ACC112 (cell line): ENCODE measurements around the gene MAGEA11.
"Not testable (repeated sequence)": the region's sequence is repeated elsewhere in the genome, so short reads cannot be mapped to it uniquely, and the experiment has no call there.

Source experiments
- H2AFZ ChIP-seq: fragments of 200-600 bp; sonication (generic); one replicate; pipeline ENCODE4 v1.6.0; 2017; ENCODE audit warnings: antibody characterized with exemption, low read length; ENCODE audit not compliant: unreplicated experiment
- H3K27ac ChIP-seq: fragments of 200-600 bp; sonication (generic); 2 replicates; pipeline ENCODE4 v1.5.1; 2014; ENCODE audit warnings: low read depth, mild to moderate bottlenecking, antibody characterized with exemption, low read length, moderate library complexity
- H3K27me3 ChIP-seq: fragments of 200-600 bp; sonication (generic); 2 replicates; pipeline ENCODE4 v1.6.1; 2014; ENCODE audit warnings: mild to moderate bottlenecking, antibody characterized with exemption, low read length, moderate library complexity, mixed read lengths; ENCODE audit not compliant: insufficient read depth
- H3K36me3 ChIP-seq: fragments of 200-600 bp; sonication (generic); 2 replicates; pipeline ENCODE4 v1.6.1; 2016; ENCODE audit warnings: mild to moderate bottlenecking, antibody characterized with exemption, low read length, moderate library complexity, mixed read lengths; ENCODE audit not compliant: insufficient read depth
- H3K4me1 ChIP-seq: fragments of 200-600 bp; sonication (generic); one replicate; pipeline ENCODE4 v1.6.1; 2016; ENCODE audit warnings: low read length, mixed read lengths; ENCODE audit not compliant: insufficient read depth, unreplicated experiment, control insufficient read depth
- H3K4me3 ChIP-seq: fragments of 200-600 bp; sonication (generic); 2 replicates; pipeline ENCODE4 v1.5.1; 2014; ENCODE audit warnings: mild to moderate bottlenecking, low read depth, low read length
- H3K79me2 ChIP-seq: fragments of 200-600 bp; sonication (generic); one replicate; pipeline ENCODE4 v1.6.0; 2016; ENCODE audit warnings: low read length; ENCODE audit not compliant: control insufficient read depth, unreplicated experiment, insufficient read depth

The MAGEA11 gene

GRCh38 chrX:149711545-149712236 is at the start of gene MAGEA11:
MAGEA11 (plus strand) TSS chrX:149712060; CDS start chrX:149713160, 1,100 bp downstream.
- Histone ChIP-seq H3K27ac (no peak within 1 kb of the TSS), H3K79me2 (no peaks in the 10 kb centered on the region), H3K27me3 (no peaks in the 10 kb centered on the region), H3K4me3 (no peak within 1 kb of the TSS), H2AFZ (no peak within 1 kb of the TSS), H3K4me1 (no peaks in the 10 kb centered on the region), H3K36me3 (no peaks in the 10 kb centered on the region)

GRCh38 chrX:149675088-149675487 is 36.8 kb upstream of the MAGEA11 start:
- H3K4me1 ChIP-seq, H3K4me3 ChIP-seq, H3K36me3 ChIP-seq, H3K27ac ChIP-seq, H2AFZ ChIP-seq, H3K27me3 ChIP-seq, H3K79me2 ChIP-seq: not testable (repeated sequence)

- H3K4me3 ChIP-seq, H3K79me2 ChIP-seq, H3K27ac ChIP-seq, H3K4me1 ChIP-seq, H3K27me3 ChIP-seq, H2AFZ ChIP-seq, H3K36me3 ChIP-seq: not testable (repeated sequence)
These were observed 36.3 kb upstream of the MAGEA11 start for GRCh38 chrX:149675554-149675953.

- not testable (repeated sequence) for H3K36me3 ChIP-seq, H3K27ac ChIP-seq, H2AFZ ChIP-seq, H3K4me3 ChIP-seq, H3K79me2 ChIP-seq, H3K4me1 ChIP-seq, H3K27me3 ChIP-seq
These were observed 32.6 kb upstream of the MAGEA11 start for GRCh38 chrX:149679164-149679678.

GRCh38 chrX:149681182-149681581 is 30.7 kb upstream of the MAGEA11 start:
- H3K27me3 ChIP-seq: no peaks in the 10 kb centered on the region
- no peak overlapping the region for H2AFZ ChIP-seq
- H3K4me1 ChIP-seq: no peaks in the 10 kb centered on the region
- no peaks in the 10 kb centered on the region for H3K79me2 ChIP-seq
- no peak overlapping the region for H3K27ac ChIP-seq
- H3K4me3 ChIP-seq: no peak overlapping the region
- no peaks in the 10 kb centered on the region for H3K36me3 ChIP-seq

- H2AFZ ChIP-seq: no peak overlapping the region
- no peak overlapping the region for H3K27ac ChIP-seq
- H3K27me3 ChIP-seq: no peaks in the 10 kb centered on the region
- H3K4me3 ChIP-seq: no peak overlapping the region
- H3K36me3 ChIP-seq: no peaks in the 10 kb centered on the region
- no peaks in the 10 kb centered on the region for H3K4me1 ChIP-seq
- no peaks in the 10 kb centered on the region for H3K79me2 ChIP-seq
These were observed 29.8 kb upstream of the MAGEA11 start for GRCh38 chrX:149682031-149682430.

GRCh38 chrX:149682956-149683947 is 28.6 kb upstream of the MAGEA11 start:
- no peak overlapping the region for H3K4me3 ChIP-seq
- H2AFZ ChIP-seq: no peak overlapping the region
- no peaks in the 10 kb centered on the region for H3K36me3 ChIP-seq
- no peak overlapping the region for H3K27ac ChIP-seq
- H3K79me2 ChIP-seq: no peaks in the 10 kb centered on the region
- no peaks in the 10 kb centered on the region for H3K4me1 ChIP-seq
- H3K27me3 ChIP-seq: no peaks in the 10 kb centered on the region

- no peaks in the 10 kb centered on the region for H3K4me1 ChIP-seq
- no peaks in the 10 kb centered on the region for H3K79me2 ChIP-seq
- H3K27me3 ChIP-seq: no peaks in the 10 kb centered on the region
- H3K27ac ChIP-seq: no peak overlapping the region
- H3K4me3 ChIP-seq: no peak overlapping the region
- no peak overlapping the region for H2AFZ ChIP-seq
- H3K36me3 ChIP-seq: no peaks in the 10 kb centered on the region
These were observed 27.7 kb upstream of the MAGEA11 start for GRCh38 chrX:149683966-149684730.

- Histone ChIP-seq H3K79me2 (no peaks in the 10 kb centered on the region), H3K27me3 (no peaks in the 10 kb centered on the region), H3K27ac (no peak overlapping the region), H3K4me1 (no peaks in the 10 kb centered on the region), H3K4me3 (no peak overlapping the region), H3K36me3 (no peaks in the 10 kb centered on the region), H2AFZ (no peak overlapping the region)
These were observed 23.9 kb upstream of the MAGEA11 start for GRCh38 chrX:149687991-149688390.

- Histone ChIP-seq H3K27me3 (no peaks in the 10 kb centered on the region), H3K79me2 (no peaks in the 10 kb centered on the region), H3K36me3 (no peaks in the 10 kb centered on the region), H3K4me3 (no peak overlapping the region), H3K27ac (no peak overlapping the region), H2AFZ (no peak overlapping the region), H3K4me1 (no peaks in the 10 kb centered on the region)
These were observed 23.3 kb upstream of the MAGEA11 start for GRCh38 chrX:149688552-149688951.
